Fibroblast of lung (primary cell): Measurements from ENCODE around the gene NPSR1. TPM values are rescaled to one million over a fixed set of nuclear protein-coding genes. Genes with fewer than 3 reads are reported as not detected.
A peak's percentile ranks its signal among the peaks of the same experiment; 100 is the strongest.

Experiments used
- DNase-seq, 2 donors: peaks; one replicate each; pipeline versions ENCODE4 v3.0.0 to v3.0.0-alpha.2; 2010; ENCODE audit warnings: low read depth in 2 of 2
- H2AFZ ChIP-seq: 2 replicates; pipeline ENCODE4 v1.5.1; 2012; ENCODE audit warnings: low read length, control low read depth, inconsistent platforms
- H3K27ac ChIP-seq: 2 replicates; pipeline ENCODE4 v1.5.1; 2011; ENCODE audit warnings: low read length, control low read depth; ENCODE audit not compliant: insufficient read depth
- H3K27me3 ChIP-seq: 2 replicates; pipeline ENCODE4 v1.5.1; 2011; ENCODE audit warnings: mild to moderate bottlenecking, low read length; ENCODE audit not compliant: control insufficient read depth, insufficient read depth
- H3K36me3 ChIP-seq: 2 replicates; pipeline ENCODE4 v1.5.1; 2011; ENCODE audit warnings: low read length; ENCODE audit not compliant: control insufficient read depth, insufficient read depth
- H3K4me1 ChIP-seq: 2 replicates; pipeline ENCODE4 v1.5.1; 2011; ENCODE audit warnings: low read length; ENCODE audit not compliant: control insufficient read depth, insufficient read depth; ENCODE audit errors: extremely low read depth
- H3K4me2 ChIP-seq: 2 replicates; pipeline ENCODE4 v1.5.1; 2011; ENCODE audit warnings: low read length, control low read depth; ENCODE audit not compliant: insufficient read depth; ENCODE audit errors: extremely low read depth
- H3K4me3 ChIP-seq, 4 experiments: fragments of 200-600 bp in 1 of 4; sonication (generic) in 1 of 4; replicated peaks in 1 of 4; 2 replicates each; pipeline ENCODE4 v1.5.1; 2011 to 2016; ENCODE audit warnings: low read length in 4 of 4, low read depth in 3 of 4, mild to moderate bottlenecking in 3 of 4, control low read depth in 2 of 4, inconsistent platforms in 1 of 4, mixed read lengths in 1 of 4; ENCODE audit not compliant: insufficient read depth in 1 of 4; ENCODE audit errors: control extremely low read depth in 1 of 4
- H3K79me2 ChIP-seq: 2 replicates; pipeline ENCODE4 v1.5.1; 2012; ENCODE audit warnings: mild to moderate bottlenecking, low read length, inconsistent platforms; ENCODE audit not compliant: control insufficient read depth, insufficient read depth
- H3K9ac ChIP-seq: 2 replicates; pipeline ENCODE4 v1.5.1; 2011; ENCODE audit warnings: mild to moderate bottlenecking, low read length, control low read depth; ENCODE audit not compliant: insufficient read depth
- H3K9me3 ChIP-seq: 2 replicates; pipeline ENCODE4 v1.5.1; 2012; ENCODE audit warnings: low read depth, low read length; ENCODE audit not compliant: control insufficient read depth, insufficient read depth
- H4K20me1 ChIP-seq: 2 replicates; pipeline ENCODE4 v1.5.1; 2011; ENCODE audit warnings: low read length; ENCODE audit not compliant: control insufficient read depth, insufficient read depth; ENCODE audit errors: extremely low read depth
- EZH2 ChIP-seq: IDR thresholded peaks from 2 replicates; pipeline ENCODE4 v1.5.1; 2012; ENCODE audit warnings: low read length, control low read depth, mild to moderate bottlenecking; ENCODE audit errors: missing control alignments
- polyA plus RNA-seq, 2 donors: library from polyadenylated mRNA; depleted of rRNA in 1 of 2; stranded (reverse) in 1 of 2; unstranded in 1 of 2; fragments of >200 nt; gene quantifications; 2 replicates each; pipeline ENCODE4 v1.2.1, GENCODE V29; 2011 to 2012; ENCODE audit warnings: missing spikeins in 1 of 2
- total RNA-seq: library from RNA; depleted of rRNA; stranded (reverse); fragments of >200 nt; gene quantifications from 2 replicates; pipeline ENCODE4 v1.2.1, GENCODE V29; 2014
- TF ChIP-seq, protein P1 (sequence below), 2 donors: IDR thresholded peaks in 1 of 2; conservative IDR thresholded peaks in 1 of 2; 1 replicate in 1 of 2; 2 replicates in 1 of 2; pipeline ENCODE4 v1.5.1; 2011 to 2012; ENCODE audit warnings: low read length in 2 of 2, control low read depth in 1 of 2, inconsistent platforms in 1 of 2, low read depth in 1 of 2, mild to moderate bottlenecking in 1 of 2

Gene NPSR1
- total and polyA plus RNA-seq, 2 donors (not counting 1 experiment from before 2014, with no cell fraction given), result not detected

- H2AFZ ChIP-seq, result no peak overlapping the region
- peak in 1 of 2 donors; percentile 71 for DNase-seq
- no peaks in the 10 kb centered on the region for H3K79me2 ChIP-seq
Measured at GRCh38 chr7:34838329-34838728, 180.3 kb downstream of the NPSR1 start.

DNA sequence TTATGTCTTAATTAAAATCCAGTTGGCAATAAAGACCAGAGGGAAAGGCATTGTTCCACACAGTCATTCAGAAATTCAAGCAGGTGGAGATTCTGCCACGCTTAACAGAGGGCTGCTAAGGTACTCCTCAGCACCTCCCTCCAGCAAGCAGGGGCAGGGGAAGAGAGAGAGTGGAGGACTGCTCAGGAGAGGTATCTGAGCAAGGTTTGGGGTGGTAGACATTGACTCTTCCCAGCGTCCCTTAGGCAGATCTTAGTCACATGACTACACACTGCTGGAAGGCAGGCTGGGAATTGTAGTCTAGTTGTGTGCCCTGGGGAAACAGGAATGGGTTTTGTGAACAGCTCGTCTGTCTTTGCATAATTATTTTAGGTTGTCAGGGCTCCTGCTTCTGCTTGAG, 181.6 kb downstream of the NPSR1 start:
- no peaks in the 10 kb centered on the region for H3K36me3 ChIP-seq
- no peak overlapping the region for H3K4me2 ChIP-seq
- no peaks in the 10 kb centered on the region for H3K9me3 ChIP-seq
- H3K4me3 ChIP-seq, result no peak overlapping the region
- no peak for DNase-seq
- H2AFZ ChIP-seq, result no peak overlapping the region
- no peaks in the 10 kb centered on the region for H4K20me1 ChIP-seq
- H3K27ac ChIP-seq, result no peak overlapping the region
- no peaks in the 10 kb centered on the region for H3K79me2 ChIP-seq
- H3K27me3 ChIP-seq, result no peaks in the 10 kb centered on the region
- H3K4me1 ChIP-seq, result no peaks in the 10 kb centered on the region
- TF ChIP-seq, protein P1, sequence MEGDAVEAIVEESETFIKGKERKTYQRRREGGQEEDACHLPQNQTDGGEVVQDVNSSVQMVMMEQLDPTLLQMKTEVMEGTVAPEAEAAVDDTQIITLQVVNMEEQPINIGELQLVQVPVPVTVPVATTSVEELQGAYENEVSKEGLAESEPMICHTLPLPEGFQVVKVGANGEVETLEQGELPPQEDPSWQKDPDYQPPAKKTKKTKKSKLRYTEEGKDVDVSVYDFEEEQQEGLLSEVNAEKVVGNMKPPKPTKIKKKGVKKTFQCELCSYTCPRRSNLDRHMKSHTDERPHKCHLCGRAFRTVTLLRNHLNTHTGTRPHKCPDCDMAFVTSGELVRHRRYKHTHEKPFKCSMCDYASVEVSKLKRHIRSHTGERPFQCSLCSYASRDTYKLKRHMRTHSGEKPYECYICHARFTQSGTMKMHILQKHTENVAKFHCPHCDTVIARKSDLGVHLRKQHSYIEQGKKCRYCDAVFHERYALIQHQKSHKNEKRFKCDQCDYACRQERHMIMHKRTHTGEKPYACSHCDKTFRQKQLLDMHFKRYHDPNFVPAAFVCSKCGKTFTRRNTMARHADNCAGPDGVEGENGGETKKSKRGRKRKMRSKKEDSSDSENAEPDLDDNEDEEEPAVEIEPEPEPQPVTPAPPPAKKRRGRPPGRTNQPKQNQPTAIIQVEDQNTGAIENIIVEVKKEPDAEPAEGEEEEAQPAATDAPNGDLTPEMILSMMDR (conservative IDR thresholded peaks at IDR 0.05 in 1 of 2, IDR thresholded peaks at IDR 0.05 in 1 of 2; ENCODE audit: low read depth in 1 of 2, low read length in 2 of 2), result no peak
- TF ChIP-seq EZH2, result no peak
- H3K9ac ChIP-seq, result no peak overlapping the region

More at GRCh38 chr7:34838329-34838728, 180.3 kb downstream of the NPSR1 start:
- no peaks in the 10 kb centered on the region for H3K27me3 ChIP-seq
- no peak overlapping the region for H3K27ac ChIP-seq
- no peaks in the 10 kb centered on the region for H3K9me3 ChIP-seq
- no peaks in the 10 kb centered on the region for H3K36me3 ChIP-seq
- TF ChIP-seq EZH2, result no peak
- TF ChIP-seq, protein P1 (conservative IDR thresholded peaks at IDR 0.05 in 1 of 2, IDR thresholded peaks at IDR 0.05 in 1 of 2; ENCODE audit: low read depth in 1 of 2, low read length in 2 of 2), result no peak
- no peak overlapping the region for H3K4me3 ChIP-seq
- no peaks in the 10 kb centered on the region for H4K20me1 ChIP-seq
- H3K4me1 ChIP-seq, result no peaks in the 10 kb centered on the region
- no peak overlapping the region for H3K4me2 ChIP-seq
- H3K9ac ChIP-seq, result no peak overlapping the region

GRCh38 chr7:34840176-34840785, 182.3 kb downstream of the NPSR1 start:
- H2AFZ ChIP-seq, result no peak overlapping the region
- no peak overlapping the region for H3K4me3 ChIP-seq
- no peaks in the 10 kb centered on the region for H3K79me2 ChIP-seq
- no peak overlapping the region for H3K9ac ChIP-seq
- no peak overlapping the region for H3K4me2 ChIP-seq
- no peaks in the 10 kb centered on the region for H4K20me1 ChIP-seq
- H3K27ac ChIP-seq, result no peak overlapping the region
- H3K27me3 ChIP-seq, result no peaks in the 10 kb centered on the region
- H3K9me3 ChIP-seq, result no peaks in the 10 kb centered on the region
- H3K36me3 ChIP-seq, result no peaks in the 10 kb centered on the region
- TF ChIP-seq, protein P1 (conservative IDR thresholded peaks at IDR 0.05 in 1 of 2, IDR thresholded peaks at IDR 0.05 in 1 of 2; ENCODE audit: low read depth in 1 of 2, low read length in 2 of 2), result no peak
- TF ChIP-seq EZH2, result no peak
- no peak for DNase-seq
- no peaks in the 10 kb centered on the region for H3K4me1 ChIP-seq
